Dermis microvascular lymphatic vessel endothelial cell (primary cell): ENCODE data around the gene MYH9. TPM values are rescaled to one million over a fixed set of nuclear protein-coding genes. Genes with fewer than 3 reads are reported as not detected.
A peak's percentile ranks its signal among the peaks of the same experiment; 100 is the strongest.
"Not testable (repeated sequence)": the region's sequence is repeated elsewhere in the genome, so short reads cannot be mapped to it uniquely, and the experiment has no call there.

Experiments
- DNase-seq, 2 donors: peaks; one replicate each; pipeline versions ENCODE4 v3.0.0 to v3.0.0-alpha.2; 2010; ENCODE audit warnings: low read depth in 2 of 2
- total RNA-seq: library from RNA; depleted of rRNA; stranded (reverse); fragments of >200 nt; gene quantifications from 2 replicates; pipeline ENCODE4 v1.2.1, GENCODE V29; 2014

Gene MYH9
- total RNA-seq, 1 donor from 2014 or later, result 455 TPM

DNA sequence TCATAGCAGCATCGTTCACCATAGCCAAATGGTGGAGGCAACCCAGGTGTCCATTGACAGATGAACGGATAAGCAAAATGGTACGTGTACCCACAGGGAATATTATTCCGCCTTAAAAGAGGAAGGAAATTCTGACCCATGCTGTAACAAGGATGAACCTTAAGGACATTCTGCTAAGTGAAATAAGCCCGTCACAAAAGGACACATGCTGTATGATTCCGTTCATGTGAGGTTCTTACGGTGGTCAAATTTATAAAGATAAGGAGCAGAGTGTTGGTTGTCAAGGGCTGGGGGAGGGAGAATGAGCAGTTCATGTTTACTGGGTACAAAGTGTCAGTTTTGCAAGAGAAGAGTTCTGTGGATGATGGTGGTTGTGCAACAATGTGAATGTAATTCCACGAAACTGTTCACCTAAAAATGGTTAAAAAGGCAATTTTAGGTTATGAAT, 108.5 kb downstream of the MYH9 start:
- DNase-seq, result no peak

DNA sequence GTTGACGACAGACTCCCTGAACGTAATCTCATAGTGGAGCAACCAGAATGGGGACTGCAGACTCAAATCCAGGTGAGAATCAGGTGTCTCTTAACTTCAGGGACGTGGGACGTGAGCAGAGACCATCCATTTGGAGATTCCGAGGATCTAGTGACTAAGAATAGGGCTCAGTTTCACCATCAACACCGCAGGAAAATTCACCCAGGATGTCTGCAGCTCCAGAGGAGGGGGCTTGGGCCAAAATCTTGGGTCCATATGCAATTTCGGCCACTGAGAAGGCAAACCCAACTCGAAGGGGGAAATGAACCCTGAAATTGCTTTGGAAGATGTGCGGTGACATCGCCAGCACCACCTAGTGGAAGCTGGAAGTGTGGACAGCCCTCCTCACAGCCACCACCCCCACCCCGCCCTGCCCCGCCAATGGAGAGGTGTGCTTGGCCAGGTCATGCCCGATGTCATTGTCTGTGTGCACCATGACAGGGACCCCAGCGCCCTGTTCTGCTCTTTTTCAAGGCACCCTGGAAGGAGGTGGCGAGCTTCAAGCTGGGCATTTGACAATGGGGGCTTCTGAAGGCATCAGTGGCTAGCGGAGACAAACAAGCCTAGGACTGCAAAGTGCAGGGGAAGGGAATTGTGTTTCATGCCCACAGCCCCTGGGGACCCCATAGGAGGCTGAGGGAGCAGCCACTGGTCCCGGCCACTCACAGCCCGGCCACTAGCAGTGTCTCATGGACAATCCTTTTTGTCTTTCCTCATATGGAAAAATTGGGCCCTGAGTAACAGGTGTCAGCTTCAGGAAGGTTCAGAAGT, 110.1 kb downstream of the MYH9 start:
- DNase-seq, result peak; percentile 15 to 68

DNA sequence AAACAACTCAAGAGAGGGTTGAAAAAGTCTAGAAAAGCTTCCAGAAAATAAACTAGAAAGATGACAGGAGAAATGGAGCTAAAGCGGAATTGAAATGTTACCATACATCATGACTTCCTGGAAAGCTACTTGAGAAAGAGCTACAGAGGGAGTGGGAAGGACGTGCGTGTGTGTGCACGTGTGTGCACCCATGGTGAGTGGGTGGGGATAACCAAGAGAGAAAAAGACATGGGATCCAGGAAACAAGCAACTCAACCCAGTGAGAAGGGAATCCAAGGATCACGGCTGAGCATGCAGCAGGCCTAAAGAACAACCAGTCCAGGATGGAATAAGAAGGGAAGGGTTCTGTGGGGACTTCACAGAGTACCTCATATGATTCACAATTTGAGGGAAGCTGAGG, 113.2 kb downstream of the MYH9 start:
- DNase-seq, result no peak

DNA sequence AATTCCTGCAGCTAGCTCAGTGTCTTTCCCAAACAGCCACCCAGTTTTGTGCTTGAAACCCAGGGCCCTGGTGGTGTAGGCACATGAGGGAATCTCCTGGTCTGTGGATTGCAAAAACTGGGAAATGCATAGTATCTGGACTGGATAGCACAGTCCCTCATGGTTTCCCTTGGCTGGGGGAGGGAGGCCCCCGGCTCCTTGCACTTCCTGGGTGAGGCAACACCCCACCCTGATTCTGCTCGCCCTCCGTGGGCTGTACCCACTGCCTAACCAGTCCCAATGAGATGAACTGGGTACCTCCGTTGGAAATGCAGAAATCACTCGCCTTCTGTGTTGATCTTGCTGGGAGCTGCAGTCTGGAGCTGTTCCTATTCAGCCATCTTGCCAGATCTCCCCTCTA, 115.8 kb downstream of the MYH9 start:
- not testable (repeated sequence) for DNase-seq

DNA sequence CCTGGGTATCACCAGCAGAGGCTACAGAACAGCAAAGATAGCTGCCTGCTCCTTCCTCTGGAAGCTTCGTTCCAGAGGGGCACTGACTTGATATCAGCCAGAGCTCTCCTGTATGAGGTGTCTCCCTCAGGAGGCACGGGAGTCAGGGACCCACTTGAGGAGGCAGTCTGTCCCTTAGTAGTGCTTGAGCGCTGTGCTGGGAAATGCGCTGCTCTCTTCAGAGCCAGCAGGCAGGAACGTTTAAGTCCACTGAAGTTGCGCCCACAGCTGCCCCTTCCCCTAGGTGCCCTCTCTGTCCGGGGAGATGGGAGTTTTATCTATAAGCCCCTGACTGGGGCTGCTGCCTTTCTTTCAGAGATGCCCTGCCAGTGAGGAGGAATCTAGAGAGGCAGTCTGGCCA, 116.5 kb downstream of the MYH9 start:
- DNase-seq, result not testable (repeated sequence)

DNA sequence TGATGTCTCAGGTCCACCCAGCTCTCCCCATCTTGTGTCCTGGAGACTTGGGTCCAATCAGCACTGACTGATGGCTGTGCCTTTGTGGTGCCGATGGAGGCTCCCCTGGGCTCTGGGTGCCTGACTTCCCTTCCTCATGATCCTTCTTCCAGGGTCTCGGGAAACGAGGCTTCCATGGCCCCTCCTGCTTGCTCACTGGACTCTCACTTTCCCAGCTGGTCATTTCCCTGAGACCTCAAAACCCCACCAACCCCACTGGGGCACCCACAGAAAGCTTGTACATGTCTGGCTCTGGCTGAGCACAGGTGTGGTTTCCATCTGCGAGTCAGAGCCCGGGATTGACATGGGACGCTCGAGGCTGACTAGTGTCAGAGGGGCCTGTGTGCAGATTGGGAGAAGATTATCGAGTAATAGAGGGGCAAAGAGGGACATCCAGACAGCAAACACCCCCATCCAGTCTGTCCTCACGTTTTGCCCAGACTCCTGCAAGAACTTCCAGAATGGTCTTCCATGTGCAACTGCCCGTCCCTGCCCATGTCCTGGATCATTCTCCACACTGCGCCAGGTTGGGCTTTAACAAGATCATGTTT, 119.8 kb downstream of the MYH9 start:
- no peak for DNase-seq

DNA sequence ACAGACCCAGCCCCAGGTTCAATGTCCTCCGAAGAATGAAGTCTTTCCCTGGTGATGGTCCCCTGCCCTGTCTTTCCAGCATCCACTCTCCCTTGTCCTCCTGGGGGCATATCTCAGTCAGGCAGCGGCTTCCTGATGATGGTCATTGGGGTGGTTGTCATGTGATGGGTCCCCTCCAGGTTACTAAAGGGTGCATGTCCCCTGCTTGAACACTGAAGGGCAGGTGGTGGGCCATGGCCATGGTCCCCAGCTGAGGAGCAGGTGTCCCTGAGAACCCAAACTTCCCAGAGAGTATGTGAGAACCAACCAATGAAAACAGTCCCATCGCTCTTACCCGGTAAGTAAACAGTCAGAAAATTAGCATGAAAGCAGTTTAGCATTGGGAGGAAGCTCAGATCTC, 120.7 kb downstream of the MYH9 start:
- DNase-seq, result no peak

DNA sequence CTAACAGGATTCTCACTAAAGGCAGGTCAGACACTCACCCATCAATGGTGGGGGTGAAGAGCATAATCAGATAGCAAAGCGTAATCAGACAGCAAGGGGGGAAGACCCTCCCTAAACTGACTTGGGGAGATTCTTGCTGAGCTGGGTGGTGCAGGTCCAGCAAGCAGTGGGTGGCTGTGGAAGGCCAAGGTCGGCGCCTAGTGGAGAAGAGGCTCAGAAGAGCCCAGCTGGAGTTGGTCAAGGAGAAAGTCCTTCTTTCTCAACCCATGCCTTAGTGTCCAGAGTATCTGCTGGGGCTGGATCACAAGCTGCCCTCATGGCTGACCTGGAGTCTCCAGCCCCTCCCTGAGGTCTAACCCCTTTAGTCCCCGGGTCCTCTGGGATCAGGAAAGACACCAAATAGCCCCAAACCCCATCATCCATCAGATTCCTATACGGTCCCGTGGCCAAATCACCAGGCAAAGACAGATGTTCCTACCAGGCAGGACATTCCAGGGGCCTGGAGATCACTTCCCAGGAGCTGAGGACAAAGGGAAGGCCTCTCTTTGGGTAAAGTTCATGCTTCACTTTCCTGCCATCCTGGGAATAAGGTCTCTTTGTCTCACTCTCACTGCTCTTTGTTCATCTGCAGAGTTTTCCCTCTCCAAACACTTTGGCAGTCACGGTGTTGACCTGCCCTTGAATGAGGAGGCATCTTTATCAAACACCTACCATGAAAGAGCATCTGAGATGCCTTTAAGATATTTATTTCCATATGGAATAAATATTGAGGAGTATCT, 123.7 kb downstream of the MYH9 start:
- DNase-seq, result not testable (repeated sequence)

DNA sequence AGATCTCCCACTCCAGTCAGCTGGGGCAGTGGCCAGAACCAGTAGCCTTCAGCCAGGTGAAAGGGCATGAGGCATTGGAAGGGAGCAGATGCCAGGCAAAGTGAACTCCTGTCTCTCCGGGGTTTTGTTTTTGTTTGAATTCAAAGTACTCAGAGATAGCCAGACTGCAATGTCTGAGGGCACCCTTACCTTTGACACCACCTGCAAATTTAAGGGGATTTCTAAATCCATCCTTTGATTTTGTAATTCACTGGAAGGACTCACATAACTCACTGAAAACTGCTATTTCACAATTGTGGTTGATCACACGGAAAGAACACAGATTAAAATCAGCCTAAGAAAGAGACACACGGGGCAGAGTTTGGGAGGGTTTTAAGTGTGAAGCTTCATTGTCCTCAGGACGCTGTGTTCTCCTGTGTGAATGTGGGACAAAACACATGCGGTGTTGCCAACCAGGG, 124.5 kb downstream of the MYH9 start:
- not testable (repeated sequence) for DNase-seq

DNA sequence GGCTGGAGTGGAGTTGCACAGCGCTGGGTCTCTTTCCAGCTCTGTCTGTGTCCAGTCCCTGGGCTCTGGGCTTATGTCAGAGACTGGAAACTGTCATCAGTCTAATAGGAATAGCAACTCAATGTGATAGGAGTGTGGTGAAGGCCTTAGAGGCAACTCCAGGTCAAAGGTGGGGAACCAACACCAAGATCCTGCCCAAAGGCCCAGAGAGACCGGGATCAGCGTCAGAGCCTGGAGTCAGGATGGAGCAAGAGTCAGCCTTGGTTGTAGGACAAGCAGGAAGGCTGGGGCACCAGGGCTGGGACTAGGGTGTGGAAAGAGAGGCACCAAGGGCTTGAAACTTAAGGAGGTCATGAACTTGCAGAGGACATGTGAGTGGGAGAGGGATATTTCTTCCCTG, 125.5 kb downstream of the MYH9 start:
- DNase-seq, result not testable (repeated sequence)

DNA sequence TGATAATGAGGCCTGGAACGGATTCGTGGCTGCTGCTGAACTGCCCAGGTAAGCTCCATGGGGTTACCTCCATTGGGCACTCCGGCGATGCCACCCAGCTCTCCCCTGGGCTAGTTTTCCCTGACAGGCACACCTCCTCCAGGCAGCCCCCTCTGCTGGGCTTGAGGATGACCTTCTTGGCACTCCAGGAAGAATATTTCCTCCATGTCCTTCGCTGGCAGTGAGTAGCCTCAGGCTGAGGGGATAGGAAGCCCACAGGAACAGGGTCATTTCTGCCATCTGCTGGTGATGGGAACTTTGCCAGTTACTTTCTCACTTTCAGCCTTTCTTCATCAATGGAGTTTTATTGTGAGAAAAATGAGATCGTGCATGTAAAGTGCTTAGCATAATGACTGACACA, 126.1 kb downstream of the MYH9 start:
- not testable (repeated sequence) for DNase-seq

DNA sequence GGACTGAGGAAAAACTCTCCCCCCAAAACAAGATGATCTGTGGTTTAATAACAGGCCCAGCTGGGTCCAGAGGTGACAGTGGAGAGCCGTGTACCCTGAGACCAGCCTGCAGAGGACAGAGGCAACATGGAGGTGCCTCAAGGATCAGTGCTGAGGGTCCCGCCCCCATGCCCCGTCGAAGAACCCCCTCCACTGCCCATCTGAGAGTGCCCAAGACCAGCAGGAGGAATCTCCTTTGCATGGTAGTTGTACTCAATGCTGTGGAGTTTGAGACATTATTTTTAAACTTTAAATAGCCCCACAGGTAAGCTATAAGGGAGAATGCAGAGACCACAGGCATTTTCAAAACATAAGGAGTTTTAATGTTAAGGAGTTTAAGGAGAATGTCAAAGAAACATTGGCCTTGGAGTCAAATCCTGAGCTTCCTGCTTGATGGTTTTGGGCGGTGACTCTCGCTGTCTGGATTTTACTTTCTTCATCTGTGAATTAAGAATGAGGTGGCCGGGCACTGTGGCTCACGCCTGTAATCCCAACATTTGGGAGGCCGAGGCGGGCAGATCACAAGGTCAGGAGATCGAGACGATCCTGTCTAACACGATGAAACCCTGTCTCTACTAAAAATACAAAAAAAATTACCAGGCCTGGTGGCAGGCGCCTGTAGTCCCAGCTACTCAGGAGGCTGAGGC, 128.0 kb downstream of the MYH9 start:
- DNase-seq, result no peak

DNA sequence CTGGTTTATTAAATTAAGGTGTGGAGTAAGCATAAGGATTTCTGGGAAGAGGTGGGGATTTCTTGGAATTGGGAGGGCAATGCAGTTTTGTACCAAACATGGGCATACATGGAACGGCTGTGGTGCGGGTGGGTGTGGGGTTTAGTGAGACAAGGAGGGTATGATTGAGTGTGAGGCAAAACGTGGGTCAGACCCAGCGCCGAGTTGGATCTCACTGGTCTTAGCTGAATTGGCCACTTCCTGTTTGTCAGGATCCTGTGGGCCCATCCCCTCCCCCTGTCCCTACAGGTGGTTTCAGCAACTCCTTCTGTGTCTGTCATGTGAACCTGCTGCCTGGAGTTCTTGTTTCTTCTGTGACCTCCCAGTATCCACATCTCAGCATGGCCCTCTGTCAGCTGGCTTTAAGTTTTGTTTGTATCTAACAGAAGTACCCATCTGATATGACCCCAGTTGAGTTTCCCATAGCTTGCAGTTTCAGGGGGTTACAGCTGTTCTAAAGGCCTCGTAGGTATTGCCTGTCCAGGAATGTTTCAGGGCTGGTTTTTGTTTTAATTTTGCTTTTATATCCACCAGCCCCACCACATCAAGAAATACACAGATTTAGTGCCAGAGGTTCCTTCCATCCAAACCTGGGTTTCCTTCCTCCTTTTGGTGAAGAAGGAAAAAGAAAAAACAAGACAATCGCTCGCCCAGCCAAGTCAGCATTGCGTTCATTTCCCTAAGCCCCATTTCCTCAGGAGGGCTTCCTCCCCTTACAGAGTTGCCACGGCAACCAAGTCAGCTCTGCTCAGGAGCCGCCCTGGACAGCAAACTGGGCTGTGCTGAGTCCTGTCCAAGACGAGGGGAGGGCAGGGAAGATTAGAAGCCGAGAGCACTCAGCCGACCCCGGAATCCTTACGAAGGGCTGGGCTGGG, 128.8 kb downstream of the MYH9 start:
- DNase-seq, result peak in 1 of 2 donors; percentile 62

DNA sequence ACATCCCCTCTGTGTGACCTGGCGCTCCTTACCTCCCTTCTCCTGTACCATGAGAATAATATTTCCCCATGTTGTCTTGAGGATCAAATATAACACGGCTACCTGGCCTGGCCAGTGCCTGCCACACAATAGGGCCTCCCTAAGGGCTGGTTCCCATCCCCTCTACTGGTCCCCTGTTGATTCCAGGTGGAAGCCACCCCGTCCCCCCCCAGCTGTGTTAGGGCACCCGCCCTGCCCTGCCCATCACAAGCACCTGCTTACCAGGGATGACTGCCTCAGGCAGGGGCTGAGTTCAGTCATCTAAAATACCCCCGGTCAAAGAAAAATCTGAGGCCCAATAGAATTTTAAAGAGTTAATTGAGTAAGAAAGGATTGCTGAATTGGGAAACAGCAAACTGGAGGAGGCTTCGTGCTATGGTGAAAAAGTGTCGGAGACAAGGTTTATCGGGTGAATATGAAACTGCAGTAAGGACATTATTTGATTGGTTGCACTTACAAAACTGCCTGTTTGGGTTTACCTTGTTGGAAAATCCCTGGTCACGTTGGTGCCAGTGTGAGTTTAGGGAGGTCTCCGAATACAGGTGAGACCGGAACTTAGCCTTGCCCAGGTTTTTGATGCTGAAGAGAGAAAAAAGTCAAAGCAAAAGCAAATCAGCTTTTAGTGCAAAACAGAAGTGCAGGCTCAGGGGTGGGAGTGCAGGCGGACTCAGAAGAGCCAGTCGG, 129.7 kb downstream of the MYH9 start:
- no peak for DNase-seq

DNA sequence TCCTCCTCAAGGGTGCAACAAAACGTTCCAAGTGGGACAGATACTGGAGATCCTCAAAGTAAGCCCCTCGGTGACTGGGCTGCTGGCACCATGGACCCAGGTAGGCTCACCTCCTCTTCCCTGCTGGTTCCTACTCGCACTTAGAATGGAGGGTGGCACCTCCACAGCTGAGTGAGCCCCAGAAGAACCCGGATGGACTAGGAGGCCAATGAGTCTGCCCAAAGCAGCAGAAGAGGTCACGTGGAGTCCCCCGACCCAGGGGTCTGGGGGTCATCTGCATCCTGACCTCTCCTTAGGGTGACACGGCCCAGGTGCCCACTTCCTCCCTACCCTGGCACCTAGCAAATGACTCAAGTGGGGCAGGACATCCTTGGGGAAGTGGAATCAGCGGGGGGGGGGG, 130.5 kb downstream of the MYH9 start:
- DNase-seq, result no peak

DNA sequence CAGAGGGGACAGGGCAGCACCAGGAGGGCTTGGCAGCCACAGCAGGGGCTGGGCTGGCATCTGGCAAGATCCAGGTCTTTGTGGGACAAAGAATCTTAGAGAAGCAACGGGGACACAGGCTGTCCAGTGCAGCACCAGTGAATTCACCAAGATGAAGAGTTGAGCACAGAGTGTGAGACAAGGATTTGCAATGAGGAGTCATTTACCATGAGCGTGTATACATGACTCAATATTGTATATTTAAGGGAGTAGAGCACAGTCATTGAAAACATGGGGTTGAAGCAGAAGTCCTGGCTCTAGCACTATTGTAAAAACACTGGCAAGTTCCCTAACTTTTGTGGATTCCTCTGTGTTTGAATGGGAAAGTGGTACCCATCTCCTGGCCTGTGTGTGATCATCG, 131.3 kb downstream of the MYH9 start:
- DNase-seq, result no peak

DNA sequence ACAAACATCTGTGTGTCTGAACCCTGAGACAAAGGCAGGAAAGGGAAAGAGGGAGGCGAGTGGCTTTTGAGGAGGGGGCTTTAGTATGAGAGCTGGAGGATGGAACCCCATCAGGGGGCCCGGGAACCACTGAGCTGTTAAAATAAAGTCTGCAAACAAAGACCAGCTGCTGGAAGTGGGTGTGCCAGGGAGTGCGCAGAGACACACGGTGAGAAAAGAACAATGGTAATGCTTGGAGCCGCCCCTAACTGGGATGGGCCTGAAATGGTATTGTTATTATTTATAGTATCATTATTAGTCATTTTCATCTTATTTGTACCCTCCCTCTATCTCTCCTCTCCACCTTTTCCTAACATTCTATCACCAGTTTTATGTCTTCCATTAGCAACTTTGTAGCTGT, 132.2 kb downstream of the MYH9 start:
- DNase-seq, result not testable (repeated sequence)

DNA sequence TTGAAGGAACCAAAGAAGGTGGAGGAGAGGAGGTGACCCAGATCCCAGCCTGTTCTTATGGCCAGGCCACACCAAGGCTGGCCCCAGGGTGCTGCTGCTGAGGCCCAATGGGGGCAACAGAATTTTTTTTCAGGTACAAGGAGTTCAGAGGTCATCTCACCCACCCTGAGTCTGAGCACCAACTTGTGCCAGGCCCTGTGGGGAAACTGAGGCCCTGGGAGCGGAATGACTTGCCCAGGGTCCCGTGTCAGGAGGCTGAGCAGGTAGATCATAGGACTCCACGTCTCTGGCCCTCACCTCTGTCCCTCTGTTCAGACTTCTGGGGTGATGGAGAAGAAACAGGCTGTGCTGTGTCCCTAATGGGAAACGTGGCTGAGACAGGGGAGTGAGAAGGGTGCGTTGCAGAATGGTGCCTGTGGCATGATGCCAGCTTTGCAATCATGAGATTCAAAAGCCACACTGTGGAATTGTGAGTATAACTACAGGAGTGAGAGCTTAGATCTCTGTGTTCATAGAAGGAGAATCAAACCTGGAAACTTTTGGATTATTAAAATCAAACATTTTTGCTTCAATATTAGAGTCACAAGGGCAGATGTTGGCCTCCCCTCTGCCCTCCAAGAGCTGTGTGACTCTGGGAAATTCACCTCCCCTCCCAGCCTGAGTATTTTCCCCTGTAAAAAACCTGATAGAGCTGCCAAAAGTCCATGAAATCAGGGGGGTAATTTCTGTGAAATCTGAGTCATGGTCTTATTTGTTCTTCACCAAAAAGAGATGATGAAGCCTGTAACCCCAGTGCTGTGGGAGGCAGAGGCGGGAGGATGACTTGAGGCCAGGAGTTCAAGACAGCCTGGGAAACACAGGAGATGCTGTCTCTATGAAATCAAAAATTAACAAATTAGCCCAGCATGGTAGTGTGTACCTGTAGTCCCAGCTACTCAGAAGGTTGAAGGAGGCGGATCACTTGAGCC, 134.0 kb downstream of the MYH9 start:
- DNase-seq, result no peak
